Stimulated activated CD8-positive, alpha-beta memory T cell treated with anti-CD3 and anti-CD28 coated beads, Interleukin-12 subunit alpha, Interleukin-12 subunit beta, amount 100 ng/mL, for 24 hours (primary cell): Measurements from ENCODE around the gene RPS6KA2.
"Not testable (repeated sequence)": the region's sequence is repeated elsewhere in the genome, so short reads cannot be mapped to it uniquely, and the experiment has no call there.

Experiments
- DNase-seq: peaks from one replicate; pipeline ENCODE4 v3.0.0-alpha.2; 2020; ENCODE audit errors: extremely low read depth

Gene RPS6KA2

GRCh38 chr6:166529586-166529985 lies 97.5 kb downstream of the RPS6KA2 start:
- DNase-seq = no peak

GRCh38 chr6:166529058-166529457 lies 98.0 kb downstream of the RPS6KA2 start:
- DNase-seq = not testable (repeated sequence)

- no peak for DNase-seq
Observed at GRCh38 chr6:166527849-166528248, 99.2 kb downstream of the RPS6KA2 start.

- no peak for DNase-seq
Observed at GRCh38 chr6:166526937-166527336, 100.1 kb downstream of the RPS6KA2 start.

- DNase-seq = no peak
Observed at GRCh38 chr6:166525567-166525966, 101.5 kb downstream of the RPS6KA2 start.

- DNase-seq = no peak
Observed at GRCh38 chr6:166523782-166524559, 103.1 kb downstream of the RPS6KA2 start.

GRCh38 chr6:166520905-166521834 lies 105.9 kb downstream of the RPS6KA2 start:
- no peak for DNase-seq

GRCh38 chr6:166516251-166516884 lies 110.7 kb downstream of the RPS6KA2 start:
- DNase-seq = no peak

GRCh38 chr6:166515072-166515810 lies 111.8 kb downstream of the RPS6KA2 start:
- peak; percentile 17 for DNase-seq

GRCh38 chr6:166514196-166514595 lies 112.9 kb downstream of the RPS6KA2 start:
- no peak for DNase-seq

- no peak for DNase-seq
Observed at GRCh38 chr6:166512567-166512966, 114.5 kb downstream of the RPS6KA2 start.

GRCh38 chr6:166511316-166511715 lies 115.7 kb downstream of the RPS6KA2 start:
- no peak for DNase-seq

GRCh38 chr6:166509193-166509592 lies 117.9 kb downstream of the RPS6KA2 start:
- DNase-seq = no peak

- DNase-seq = no peak
Observed at GRCh38 chr6:166508726-166509125, 118.3 kb downstream of the RPS6KA2 start.

GRCh38 chr6:166507809-166508564 lies 119.1 kb downstream of the RPS6KA2 start:
- no peak for DNase-seq

- no peak for DNase-seq
Observed at GRCh38 chr6:166507380-166507779, 119.7 kb downstream of the RPS6KA2 start.

GRCh38 chr6:166505133-166505905 lies 121.7 kb downstream of the RPS6KA2 start:
- no peak for DNase-seq

GRCh38 chr6:166504100-166504499 lies 123.0 kb downstream of the RPS6KA2 start:
- no peak for DNase-seq

GRCh38 chr6:166503167-166503744 lies 123.8 kb downstream of the RPS6KA2 start:
- DNase-seq = no peak

GRCh38 chr6:166502453-166502852 lies 124.6 kb downstream of the RPS6KA2 start:
- DNase-seq = no peak
